H1 (cell line): ENCODE results near the gene ZNF804B. TPM values are rescaled to one million over a fixed set of nuclear protein-coding genes. Genes with fewer than 3 reads are reported as not detected.

ENCODE experiments used
- ASH2L ChIP-seq: fragments of 200-600, 300-600 bp; sonication (generic); IDR thresholded peaks from one replicate; pipeline ENCODE4 v1.7.1; 2017; ENCODE audit warnings: low read length
- CTCF ChIP-seq, 3 experiments: IDR thresholded peaks; 1 replicate in 2 of 3; 2 replicates in 1 of 3; pipeline versions ENCODE4 v1.5.1 to v1.6.1; 2011; ENCODE audit warnings: low read length in 3 of 3, mild to moderate bottlenecking in 3 of 3, inconsistent platforms in 2 of 3, low read depth in 1 of 3, moderate library complexity in 1 of 3; ENCODE audit not compliant: insufficient read depth in 1 of 3; ENCODE audit errors: control extremely low read depth in 1 of 3
- MAFK ChIP-seq: IDR thresholded peaks from 2 replicates; pipeline ENCODE4 v1.6.1; 2012; ENCODE audit warnings: low read depth, mild to moderate bottlenecking, improper control_type of control experiment, low read length
- MAX ChIP-seq: IDR thresholded peaks from 2 replicates; pipeline ENCODE4 v1.6.1; 2012; ENCODE audit warnings: inconsistent platforms
- RAD21 ChIP-seq, 2 experiments: IDR thresholded peaks in 1 of 2; conservative IDR thresholded peaks in 1 of 2; 2 replicates each; pipeline ENCODE4 v1.6.1; 2011; ENCODE audit warnings: low read depth in 2 of 2, low read length in 2 of 2, improper control_type of control experiment in 1 of 2, inconsistent platforms in 1 of 2, mild to moderate bottlenecking in 1 of 2, moderate library complexity in 1 of 2
- RNF2 ChIP-seq: fragments of 200-900, 300-1000 bp; sonication (generic); IDR thresholded peaks from 2 replicates; pipeline ENCODE4 v1.7.1; 2016; ENCODE audit warnings: borderline replicate concordance, low read depth, mild to moderate bottlenecking, antibody characterized with exemption, low read length; ENCODE audit not compliant: poor library complexity, severe bottlenecking; ENCODE audit errors: missing control alignments
- SRF ChIP-seq: IDR thresholded peaks from 2 replicates; pipeline ENCODE4 v1.6.1; 2011; ENCODE audit warnings: mild to moderate bottlenecking, low read depth, low read length, moderate library complexity
- SUZ12 ChIP-seq: fragments of 200-600 bp; sonication (generic); IDR thresholded peaks from 2 replicates; pipeline ENCODE4 v1.6.1; 2012; ENCODE audit warnings: mild to moderate bottlenecking, inconsistent platforms, low read length, moderate library complexity, mixed read lengths
- USF2 ChIP-seq: IDR thresholded peaks from 2 replicates; pipeline ENCODE4 v1.6.1; 2011; ENCODE audit warnings: low read length, improper control_type of control experiment
- polyA plus RNA-seq, 7 experiments: library from polyadenylated mRNA; depleted of rRNA in 3 of 7; stranded (reverse) in 5 of 7; unstranded in 2 of 7; fragments of >200 nt in 5 of 7; fragments of 200-250 nt in 2 of 7; gene quantifications; 1 replicate in 5 of 7; 2 replicates in 1 of 7; 4 replicates in 1 of 7; pipeline versions ENCODE4 v1.2.1 to v1.2.3, GENCODE V29; 2011 to 2013; ENCODE audit warnings: missing spikeins in 2 of 7, mixed read lengths in 2 of 7
- total RNA-seq: library from RNA; stranded (reverse); fragmentation: NEBNext Ultra II Directional; extraction: Animal tissue kit (Norgen Biotek cat#: 25700); gene quantifications from 2 replicates; pipeline ENCODE4 v1.2.1, GENCODE V29; 2021

ZNF804B gene
- total and polyA plus RNA-seq, 2 of the 8 experiments (the other 6 are each of a cell fraction or from before 2014, with no cell fraction given), result not detected

GRCh38 chr7:88759230-88760135 lies at the start of gene ZNF804B (continued):
- TF ChIP-seq SRF (no peak), MAFK (no peak), MAX (peak; percentile 76), ASH2L (no peak), RAD21 (IDR thresholded peaks at IDR 0.05 in 1 of 2, conservative IDR thresholded peaks at IDR 0.05 in 1 of 2; ENCODE audit: low read depth in 2 of 2, low read length in 2 of 2) (peak in 1 of 2 experiments; percentile 38; a peak in 2 of 4 replicates), CTCF (IDR thresholded peaks at IDR 0.05; ENCODE audit: control extremely low read depth in 1 of 3, insufficient read depth in 1 of 3, low read depth in 1 of 3, low read length in 3 of 3) (peak in 2 of 3 experiments; percentile 5 to 45; a peak in 1 of 4 replicates), SUZ12 (peak; percentile 54), USF2 (no peak), RNF2 (peak; percentile 32)
